Loucy (cell line): Measurements from ENCODE around the gene UTP11.

Source experiments
- H2AFZ ChIP-seq: fragments of 200-600 bp; sonication (generic); 2 replicates; pipeline ENCODE4 v1.6.0; 2016; ENCODE audit warnings: antibody characterized with exemption, mild to moderate bottlenecking, low read length, moderate library complexity
- H3F3A ChIP-seq: fragments of 200-600 bp; 2 replicates; pipeline ENCODE4 v1.6.0; 2016; ENCODE audit warnings: antibody characterized with exemption, low read depth, mild to moderate bottlenecking
- H3K27me3 ChIP-seq: fragments of 200-600 bp; sonication (generic); 2 replicates; pipeline ENCODE4 v1.6.1; 2014; ENCODE audit warnings: low read length, mild to moderate bottlenecking; ENCODE audit not compliant: insufficient read depth, poor library complexity, severe bottlenecking
- H3K36me3 ChIP-seq: fragments of 200-600 bp; sonication (generic); 2 replicates; pipeline ENCODE4 v1.6.1; 2016; ENCODE audit warnings: low read length; ENCODE audit not compliant: insufficient read depth
- H3K4me1 ChIP-seq: fragments of 200-600 bp; sonication (generic); 2 replicates; pipeline ENCODE4 v1.5.1; 2014; ENCODE audit warnings: low read length, mild to moderate bottlenecking; ENCODE audit not compliant: insufficient read depth, poor library complexity, severe bottlenecking
- H3K4me2 ChIP-seq: fragments of 200-600 bp; sonication (generic); 2 replicates; pipeline ENCODE4 v1.6.0; 2014; ENCODE audit warnings: antibody characterized with exemption, low read length, low read depth, mild to moderate bottlenecking; ENCODE audit not compliant: poor library complexity, severe bottlenecking
- H3K4me3 ChIP-seq: fragments of 200-600 bp; sonication (generic); 2 replicates; pipeline ENCODE4 v1.5.1; 2014; ENCODE audit warnings: low read length, mild to moderate bottlenecking, mixed read lengths; ENCODE audit not compliant: poor library complexity, severe bottlenecking
- H3K79me2 ChIP-seq: fragments of 200-600 bp; sonication (generic); 2 replicates; pipeline ENCODE4 v1.6.1; 2014; ENCODE audit warnings: low read length; ENCODE audit not compliant: insufficient read depth
- H3K9ac ChIP-seq: fragments of 200-600 bp; sonication (generic); 2 replicates; pipeline ENCODE4 v1.6.0; 2014; ENCODE audit warnings: mild to moderate bottlenecking, low read depth, low read length, moderate library complexity; ENCODE audit not compliant: poor library complexity, severe bottlenecking
- H3K9me2 ChIP-seq: fragments of 200-600 bp; sonication (generic); replicated peaks from 2 replicates; pipeline ENCODE4 v1.6.1; 2016; ENCODE audit warnings: low read depth, low read length, mixed read lengths
- H3K9me3 ChIP-seq: fragments of 200-600 bp; sonication (generic); 2 replicates; pipeline ENCODE4 v1.6.1; 2014; ENCODE audit warnings: mild to moderate bottlenecking, antibody characterized with exemption, low read length, low read depth; ENCODE audit not compliant: insufficient read depth
- H4K20me1 ChIP-seq: fragments of 200-600 bp; sonication (generic); 2 replicates; pipeline ENCODE4 v1.6.0; 2014; ENCODE audit warnings: antibody characterized with exemption, low read length, mild to moderate bottlenecking; ENCODE audit not compliant: insufficient read depth, poor library complexity, severe bottlenecking
- EZH2phosphoT487 ChIP-seq: fragments of 200-600 bp; IDR thresholded peaks from 2 replicates; pipeline ENCODE4 v1.6.1; 2018; ENCODE audit warnings: antibody characterized with exemption, mild to moderate bottlenecking, moderate library complexity, borderline replicate concordance
- TF ChIP-seq, protein P1 (sequence below): fragments of 200-600 bp; sonication (generic); conservative IDR thresholded peaks from 2 replicates; pipeline ENCODE4 v1.5.1; 2014; ENCODE audit warnings: mild to moderate bottlenecking, antibody characterized with exemption, low read length

The UTP11 gene

DNA sequence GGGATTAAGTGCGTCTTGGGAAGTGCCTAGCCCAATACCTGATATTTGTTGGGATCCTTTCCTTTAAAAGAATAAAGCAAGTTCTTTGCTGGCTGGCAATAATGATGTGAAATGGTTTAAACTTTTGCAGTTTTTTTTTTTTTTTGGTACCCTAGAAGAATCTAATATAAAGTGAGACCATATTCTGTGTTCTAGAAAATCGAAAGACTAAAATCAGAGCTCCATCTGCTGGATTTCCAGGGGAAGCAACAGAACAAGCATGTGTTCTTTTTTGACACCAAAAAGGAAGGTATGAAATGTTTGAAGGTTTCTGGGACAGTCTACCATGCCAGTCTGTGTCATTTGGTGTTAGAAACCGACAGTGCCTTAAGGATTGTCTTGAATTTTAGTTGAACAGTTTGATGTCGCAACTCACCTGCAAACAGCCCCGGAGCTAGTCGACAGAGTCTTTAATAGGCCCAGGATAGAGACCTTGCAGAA, 6.4 kb downstream of the UTP11 start:
- no peaks in the 10 kb centered on the region for H3F3A ChIP-seq
- H3K4me2 ChIP-seq: no peak overlapping the region
- peaks cover 60% of the 10 kb centered on the region for H3K79me2 ChIP-seq
- no peak overlapping the region for H3K4me3 ChIP-seq
- H4K20me1 ChIP-seq: peaks cover 22% of the 10 kb centered on the region
- peaks cover 71% of the 10 kb centered on the region for H3K36me3 ChIP-seq
- no peak overlapping the region for H3K9ac ChIP-seq
- H3K27me3 ChIP-seq: no peaks in the 10 kb centered on the region
- H2AFZ ChIP-seq: no peak overlapping the region
- TF ChIP-seq EZH2phosphoT487: no peak
- TF ChIP-seq, protein P1, sequence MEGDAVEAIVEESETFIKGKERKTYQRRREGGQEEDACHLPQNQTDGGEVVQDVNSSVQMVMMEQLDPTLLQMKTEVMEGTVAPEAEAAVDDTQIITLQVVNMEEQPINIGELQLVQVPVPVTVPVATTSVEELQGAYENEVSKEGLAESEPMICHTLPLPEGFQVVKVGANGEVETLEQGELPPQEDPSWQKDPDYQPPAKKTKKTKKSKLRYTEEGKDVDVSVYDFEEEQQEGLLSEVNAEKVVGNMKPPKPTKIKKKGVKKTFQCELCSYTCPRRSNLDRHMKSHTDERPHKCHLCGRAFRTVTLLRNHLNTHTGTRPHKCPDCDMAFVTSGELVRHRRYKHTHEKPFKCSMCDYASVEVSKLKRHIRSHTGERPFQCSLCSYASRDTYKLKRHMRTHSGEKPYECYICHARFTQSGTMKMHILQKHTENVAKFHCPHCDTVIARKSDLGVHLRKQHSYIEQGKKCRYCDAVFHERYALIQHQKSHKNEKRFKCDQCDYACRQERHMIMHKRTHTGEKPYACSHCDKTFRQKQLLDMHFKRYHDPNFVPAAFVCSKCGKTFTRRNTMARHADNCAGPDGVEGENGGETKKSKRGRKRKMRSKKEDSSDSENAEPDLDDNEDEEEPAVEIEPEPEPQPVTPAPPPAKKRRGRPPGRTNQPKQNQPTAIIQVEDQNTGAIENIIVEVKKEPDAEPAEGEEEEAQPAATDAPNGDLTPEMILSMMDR: peak; percentile 82
- H3K9me2 ChIP-seq: no peaks in the 10 kb centered on the region
- H3K9me3 ChIP-seq: no peaks in the 10 kb centered on the region
- peaks cover 22% of the 10 kb centered on the region for H3K4me1 ChIP-seq

DNA sequence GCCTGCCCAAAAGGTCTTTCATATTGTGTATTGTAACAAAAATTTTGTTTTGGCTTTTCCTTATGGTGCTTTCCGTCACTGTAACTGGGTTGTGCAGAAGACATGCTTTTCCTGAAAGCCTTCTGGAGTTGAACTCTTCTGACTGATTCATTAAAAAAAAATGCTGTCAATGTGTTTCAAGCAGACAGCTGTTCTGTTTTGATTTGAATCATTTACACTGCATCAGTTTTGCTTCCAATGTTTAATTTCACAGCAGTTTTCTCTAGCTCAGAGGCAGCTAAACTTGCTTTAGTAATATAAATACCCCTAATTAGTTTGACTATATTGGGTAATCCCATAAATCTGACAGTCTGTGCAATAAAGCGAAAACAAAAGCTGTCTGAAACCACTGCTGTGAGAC, 7.9 kb downstream of the UTP11 start:
- no peaks in the 10 kb centered on the region for H3K9me2 ChIP-seq
- peaks cover 82% of the 10 kb centered on the region for H3K36me3 ChIP-seq
- H2AFZ ChIP-seq: no peak overlapping the region
- no peaks in the 10 kb centered on the region for H3F3A ChIP-seq
- H4K20me1 ChIP-seq: peaks cover 18% of the 10 kb centered on the region
- no peaks in the 10 kb centered on the region for H3K9me3 ChIP-seq
- H3K79me2 ChIP-seq: peaks cover 45% of the 10 kb centered on the region
- H3K4me1 ChIP-seq: peaks cover 11% of the 10 kb centered on the region
- no peak overlapping the region for H3K4me3 ChIP-seq
- no peak overlapping the region for H3K9ac ChIP-seq
- no peak overlapping the region for H3K4me2 ChIP-seq
- TF ChIP-seq, protein P1: no peak
- no peak for TF ChIP-seq EZH2phosphoT487
- no peaks in the 10 kb centered on the region for H3K27me3 ChIP-seq

DNA sequence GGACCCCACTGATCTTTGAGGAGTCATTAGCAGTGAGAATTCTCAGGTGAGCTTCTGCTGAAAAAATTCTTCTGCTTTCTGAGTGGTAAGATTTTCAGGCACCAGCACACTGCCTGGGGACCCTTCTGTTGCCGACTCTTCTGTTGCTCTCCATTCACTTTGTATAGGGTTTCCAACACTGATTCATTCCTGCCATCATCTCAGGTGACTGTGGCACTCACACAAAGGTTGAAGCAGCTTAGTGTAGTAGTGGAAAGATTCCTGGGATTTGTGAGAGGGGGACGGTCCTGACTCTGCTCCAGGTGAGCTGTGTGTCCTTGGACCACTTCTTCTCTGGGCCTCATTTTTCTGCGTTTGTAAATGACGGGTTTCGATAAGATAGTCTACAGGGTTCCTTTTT, 9.4 kb downstream of the UTP11 start:
- no peaks in the 10 kb centered on the region for H3K27me3 ChIP-seq
- H3K4me3 ChIP-seq: no peak overlapping the region
- H3K9me2 ChIP-seq: no peaks in the 10 kb centered on the region
- no peak for TF ChIP-seq EZH2phosphoT487
- TF ChIP-seq, protein P1: no peak
- peaks cover 7% of the 10 kb centered on the region for H4K20me1 ChIP-seq
- H3K4me1 ChIP-seq: peaks cover 3% of the 10 kb centered on the region
- H3K4me2 ChIP-seq: no peak overlapping the region
- H2AFZ ChIP-seq: no peak overlapping the region
- H3K9ac ChIP-seq: no peak overlapping the region
- peaks cover 81% of the 10 kb centered on the region for H3K36me3 ChIP-seq
- no peaks in the 10 kb centered on the region for H3F3A ChIP-seq
- H3K9me3 ChIP-seq: no peaks in the 10 kb centered on the region
- peaks cover 30% of the 10 kb centered on the region for H3K79me2 ChIP-seq
